Peyer's patch (tissue), 4 donors: ENCODE results near the gene SEPTIN5.

ENCODE experiments used
- POLR2A ChIP-seq, 2 donors: fragments of 450-650 bp; IDR thresholded peaks; one replicate each; pipeline ENCODE4 v1.5.1; 2017; ENCODE audit warnings: antibody characterized with exemption in 2 of 2, mild to moderate bottlenecking in 2 of 2, moderate library complexity in 2 of 2
- TF ChIP-seq, protein P1 (sequence below), 6 experiments: fragments of 450-650 bp in 4 of 6; fragments of 200-600 bp in 2 of 6; sonication (generic) in 1 of 6; IDR thresholded peaks; one replicate each; pipeline ENCODE4 v1.5.1; 2017 to 2019; ENCODE audit warnings: antibody characterized with exemption in 6 of 6, mild to moderate bottlenecking in 3 of 6, moderate library complexity in 1 of 6

DNA sequence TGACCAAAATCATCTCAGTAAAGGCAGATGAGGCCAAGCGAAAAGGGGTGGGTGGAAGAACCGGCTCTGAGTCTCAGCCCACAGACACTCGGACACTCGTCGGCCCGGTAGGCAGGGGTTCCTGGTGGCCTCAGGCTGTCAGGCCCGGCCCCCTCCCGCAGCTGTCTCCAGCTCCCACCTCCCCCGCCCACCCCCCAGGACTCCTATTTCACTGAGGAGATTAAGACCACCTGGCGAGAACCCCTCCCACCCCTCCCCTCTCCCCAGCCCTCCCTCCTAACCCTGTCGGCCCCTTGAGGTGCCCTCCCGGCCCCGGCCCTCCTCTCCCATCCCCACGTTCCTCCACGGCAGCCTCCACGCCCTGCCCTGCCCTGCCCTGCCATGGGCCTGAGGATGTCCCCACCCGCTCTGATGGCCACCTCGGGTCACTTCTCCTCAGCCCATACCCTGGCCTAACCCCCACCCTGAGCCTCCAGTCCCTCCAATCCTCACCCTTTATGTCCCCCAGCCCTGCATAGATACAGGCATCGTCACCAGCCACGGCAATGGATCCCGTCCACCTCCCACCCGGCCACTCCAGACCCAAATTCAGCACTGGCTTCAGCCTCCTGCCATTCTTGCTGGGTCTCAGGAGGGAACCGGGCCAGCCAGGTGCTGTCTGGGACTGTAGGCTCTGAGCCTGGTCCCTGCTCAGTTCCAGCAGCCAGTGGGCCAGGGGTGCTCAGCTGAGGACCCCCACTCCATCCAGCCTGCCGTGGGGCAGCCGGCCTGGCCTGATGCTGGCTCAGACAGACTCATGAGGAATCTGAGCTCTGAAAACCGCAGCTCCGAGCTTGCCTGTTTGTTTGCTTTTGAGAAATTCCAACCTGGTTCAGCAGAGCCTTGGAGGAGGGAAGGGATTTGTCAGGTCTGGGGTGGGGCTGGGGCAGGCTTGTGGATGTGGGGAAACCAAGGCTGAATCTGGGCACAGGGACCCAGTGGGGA is 36.5 kb downstream of the SEPTIN5 start:
- TF ChIP-seq, protein P1, sequence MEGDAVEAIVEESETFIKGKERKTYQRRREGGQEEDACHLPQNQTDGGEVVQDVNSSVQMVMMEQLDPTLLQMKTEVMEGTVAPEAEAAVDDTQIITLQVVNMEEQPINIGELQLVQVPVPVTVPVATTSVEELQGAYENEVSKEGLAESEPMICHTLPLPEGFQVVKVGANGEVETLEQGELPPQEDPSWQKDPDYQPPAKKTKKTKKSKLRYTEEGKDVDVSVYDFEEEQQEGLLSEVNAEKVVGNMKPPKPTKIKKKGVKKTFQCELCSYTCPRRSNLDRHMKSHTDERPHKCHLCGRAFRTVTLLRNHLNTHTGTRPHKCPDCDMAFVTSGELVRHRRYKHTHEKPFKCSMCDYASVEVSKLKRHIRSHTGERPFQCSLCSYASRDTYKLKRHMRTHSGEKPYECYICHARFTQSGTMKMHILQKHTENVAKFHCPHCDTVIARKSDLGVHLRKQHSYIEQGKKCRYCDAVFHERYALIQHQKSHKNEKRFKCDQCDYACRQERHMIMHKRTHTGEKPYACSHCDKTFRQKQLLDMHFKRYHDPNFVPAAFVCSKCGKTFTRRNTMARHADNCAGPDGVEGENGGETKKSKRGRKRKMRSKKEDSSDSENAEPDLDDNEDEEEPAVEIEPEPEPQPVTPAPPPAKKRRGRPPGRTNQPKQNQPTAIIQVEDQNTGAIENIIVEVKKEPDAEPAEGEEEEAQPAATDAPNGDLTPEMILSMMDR (IDR thresholded peaks at IDR 0.05) = no peak
- TF ChIP-seq POLR2A (IDR thresholded peaks at IDR 0.05) = no peak
